Measurements from ENCODE around the gene DERL2. TPM values are rescaled to one million over a fixed set of nuclear protein-coding genes. Genes with fewer than 3 reads are reported as not detected.
"Not testable (repeated sequence)": the region's sequence is repeated elsewhere in the genome, so short reads cannot be mapped to it uniquely, and the experiment has no call there.

DERL2 gene
- total RNA-seq, 4 donors from 2014 or later: 21.1 to 50.1 (median 25.7) TPM

DNA sequence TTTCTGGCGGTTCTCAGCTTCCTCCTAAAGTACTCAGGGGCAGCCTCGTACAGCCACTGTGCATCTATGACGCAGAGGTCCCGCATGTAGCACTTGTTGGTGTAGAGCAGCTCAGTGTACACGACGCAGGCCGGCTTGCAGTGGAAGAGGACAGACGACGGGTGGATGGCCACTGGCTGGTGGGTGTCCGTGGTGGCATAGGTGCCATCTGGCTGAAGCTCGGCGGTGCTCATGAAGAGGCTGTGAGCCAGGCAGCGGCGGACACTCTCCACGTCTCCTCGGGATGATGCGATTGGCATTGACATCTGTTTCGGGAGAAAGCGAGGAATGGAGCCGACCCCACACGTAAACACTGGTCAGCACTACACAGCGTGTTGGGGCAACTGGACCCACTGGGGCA is 41.8 kb downstream of the DERL2 start:
- intact Hi-C loops (cut with DNase I; ENCODE audit: low total_unique reads): no loop called here
- H3K4me3 ChIP-seq (ENCODE audit: low read depth, poor library complexity, severe bottlenecking): no peak overlapping the region
- TF ChIP-seq, protein P1, sequence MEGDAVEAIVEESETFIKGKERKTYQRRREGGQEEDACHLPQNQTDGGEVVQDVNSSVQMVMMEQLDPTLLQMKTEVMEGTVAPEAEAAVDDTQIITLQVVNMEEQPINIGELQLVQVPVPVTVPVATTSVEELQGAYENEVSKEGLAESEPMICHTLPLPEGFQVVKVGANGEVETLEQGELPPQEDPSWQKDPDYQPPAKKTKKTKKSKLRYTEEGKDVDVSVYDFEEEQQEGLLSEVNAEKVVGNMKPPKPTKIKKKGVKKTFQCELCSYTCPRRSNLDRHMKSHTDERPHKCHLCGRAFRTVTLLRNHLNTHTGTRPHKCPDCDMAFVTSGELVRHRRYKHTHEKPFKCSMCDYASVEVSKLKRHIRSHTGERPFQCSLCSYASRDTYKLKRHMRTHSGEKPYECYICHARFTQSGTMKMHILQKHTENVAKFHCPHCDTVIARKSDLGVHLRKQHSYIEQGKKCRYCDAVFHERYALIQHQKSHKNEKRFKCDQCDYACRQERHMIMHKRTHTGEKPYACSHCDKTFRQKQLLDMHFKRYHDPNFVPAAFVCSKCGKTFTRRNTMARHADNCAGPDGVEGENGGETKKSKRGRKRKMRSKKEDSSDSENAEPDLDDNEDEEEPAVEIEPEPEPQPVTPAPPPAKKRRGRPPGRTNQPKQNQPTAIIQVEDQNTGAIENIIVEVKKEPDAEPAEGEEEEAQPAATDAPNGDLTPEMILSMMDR (IDR thresholded peaks at IDR 0.05): no peak
- no peak for TF ChIP-seq POLR2A (IDR thresholded peaks at IDR 0.05)
- 91 to 93% methylated on average over 19 to 22 of the region's 22 CpGs for WGBS, 2 donors
- no peak for DNase-seq (ENCODE audit: low spot score in 2 of 2)

DNA sequence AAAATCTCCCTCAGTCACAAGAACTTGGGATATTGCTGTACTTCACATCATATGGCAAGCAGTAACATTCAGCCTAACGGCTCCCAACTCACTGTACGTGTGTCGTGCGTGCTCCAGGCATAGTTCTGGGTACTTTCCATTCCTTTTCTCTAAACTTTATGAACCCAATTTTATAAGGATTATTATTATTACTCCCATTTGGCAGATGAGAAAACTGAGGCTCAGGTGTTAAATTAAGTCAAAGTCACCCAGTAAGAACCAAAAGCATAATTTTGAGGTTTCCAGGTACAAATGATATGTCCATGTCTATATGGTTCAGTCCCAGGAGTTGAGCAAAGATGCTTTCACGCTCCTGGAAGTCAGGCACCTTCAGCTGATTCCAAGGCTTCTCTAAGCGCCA is 42.2 kb downstream of the DERL2 start:
- intact Hi-C loops (cut with DNase I; ENCODE audit: low total_unique reads): no loop called here
- TF ChIP-seq, protein P1 (IDR thresholded peaks at IDR 0.05): no peak
- TF ChIP-seq POLR2A (IDR thresholded peaks at IDR 0.05): no peak
- no peak overlapping the region for H3K4me3 ChIP-seq (ENCODE audit: low read depth, poor library complexity, severe bottlenecking)
- DNase-seq (ENCODE audit: low spot score in 2 of 2): no peak
- WGBS, 2 donors: 95 to 97% methylated on average over 6 of the region's 6 CpGs

DNA sequence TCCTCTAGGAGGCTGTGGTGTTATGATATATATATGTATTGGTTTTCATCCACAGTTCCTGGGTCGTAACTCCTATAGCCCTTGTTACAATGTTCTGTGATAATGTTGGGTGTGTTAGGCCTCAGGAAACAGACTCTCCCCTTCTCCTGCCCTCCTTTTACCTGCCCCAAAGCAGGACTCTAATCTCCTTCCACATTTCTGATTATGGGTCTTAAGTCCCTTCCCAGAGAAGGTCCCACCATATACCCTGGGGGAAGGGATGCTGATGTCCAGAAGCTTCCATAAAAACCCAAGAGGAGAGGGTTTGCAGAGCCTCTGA is 46.6 kb downstream of the DERL2 start:
- no peak for DNase-seq (ENCODE audit: low spot score in 2 of 2)
- H3K4me3 ChIP-seq (ENCODE audit: low read depth, poor library complexity, severe bottlenecking): no peak overlapping the region
- TF ChIP-seq POLR2A (IDR thresholded peaks at IDR 0.05): no peak
- TF ChIP-seq, protein P1 (IDR thresholded peaks at IDR 0.05): no peak
- WGBS, 2 donors: 0% methylated on average over 1 of the region's 1 CpG
- intact Hi-C loops (cut with DNase I; ENCODE audit: low total_unique reads): no loop called here

GRCh38 chr17:5438716-5439445 is 47.1 kb downstream of the DERL2 start, which contains the start of gene C1QBP:
C1QBP (minus strand) TSS chr17:5439155; CDS start chr17:5439073, 82 bp downstream.
- peak within 1 kb of the TSS; percentile 81 for H3K4me3 ChIP-seq (ENCODE audit: low read depth, poor library complexity, severe bottlenecking)
- intact Hi-C loops (cut with DNase I; ENCODE audit: low total_unique reads): no loop called here
- TF ChIP-seq, protein P1 (IDR thresholded peaks at IDR 0.05): peak in 1 of 3 donors; percentile 98
- TF ChIP-seq POLR2A (IDR thresholded peaks at IDR 0.05): no peak
- peak; percentile 89 to 97 for DNase-seq (ENCODE audit: low spot score in 2 of 2)
- 0 to 1% methylated on average over 31 to 69 of the region's 75 CpGs for WGBS, 2 donors

DNA sequence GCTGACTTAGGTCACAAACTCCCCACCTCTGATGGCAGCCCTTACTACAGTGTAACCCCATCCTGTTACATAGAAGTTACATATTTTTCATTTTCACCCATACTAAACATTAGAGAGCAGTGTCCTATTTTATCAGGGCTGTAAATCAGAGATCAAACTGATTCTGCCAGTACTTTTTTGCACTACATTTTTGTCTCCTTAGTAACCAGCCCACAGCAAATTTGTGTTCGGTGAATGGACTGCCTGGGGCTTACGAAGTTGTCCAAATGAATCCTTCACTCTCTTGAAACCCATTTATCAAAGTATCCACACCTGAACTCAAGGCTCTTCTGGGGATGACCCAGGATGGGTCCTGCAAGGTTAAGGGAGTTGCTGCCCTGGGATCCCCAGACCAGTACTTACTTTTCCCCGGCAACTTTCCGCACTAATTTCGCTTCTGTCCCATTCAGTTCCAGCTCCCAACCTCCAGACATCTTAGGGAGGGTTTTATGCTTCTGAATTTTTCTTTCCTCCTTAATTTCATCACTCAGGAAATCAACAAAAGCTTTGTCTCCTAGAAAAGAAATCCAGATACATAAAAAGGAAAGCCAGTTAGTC is 48.2 kb downstream of the DERL2 start:
- TF ChIP-seq POLR2A (IDR thresholded peaks at IDR 0.05): no peak
- TF ChIP-seq, protein P1 (IDR thresholded peaks at IDR 0.05): no peak
- H3K4me3 ChIP-seq (ENCODE audit: low read depth, poor library complexity, severe bottlenecking): peak overlapping the region; percentile 81
- intact Hi-C loops (cut with DNase I; ENCODE audit: low total_unique reads): no loop called here
- WGBS, 2 donors: 40 to 47% methylated on average over 5 of the region's 5 CpGs
- DNase-seq (ENCODE audit: low spot score in 2 of 2): no peak

GRCh38 chr17:5435781-5436315 is 50.1 kb downstream of the DERL2 start:
- intact Hi-C loops (cut with DNase I; ENCODE audit: low total_unique reads); DNase-seq (ENCODE audit: low spot score in 2 of 2): not testable (repeated sequence)
- 78 to 85% methylated on average over 12 of the region's 12 CpGs for WGBS, 2 donors

More at GRCh38 chr17:5435781-5436315, 50.1 kb downstream of the DERL2 start:
- H3K4me3 ChIP-seq (ENCODE audit: low read depth, poor library complexity, severe bottlenecking): not testable (repeated sequence)

Data from lower leg skin (tissue), 4 donors.